Vagina (tissue), 2 donors: ENCODE data around the gene INPP5A.

ENCODE experiments used
- CTCF ChIP-seq, 3 experiments: fragments of 450-650 bp in 2 of 3; fragments of 200-600 bp in 1 of 3; sonication (generic) in 1 of 3; IDR thresholded peaks; one replicate each; pipeline ENCODE4 v1.5.1; 2017 to 2019; ENCODE audit warnings: antibody characterized with exemption in 3 of 3, mild to moderate bottlenecking in 2 of 3, moderate library complexity in 2 of 3
- POLR2A ChIP-seq, 2 donors: fragments of 450-650 bp; IDR thresholded peaks; one replicate each; pipeline ENCODE4 v1.6.1; 2017; ENCODE audit warnings: antibody characterized with exemption in 2 of 2, mild to moderate bottlenecking in 2 of 2, moderate library complexity in 2 of 2
- POLR2AphosphoS5 ChIP-seq, 2 donors: sonication (generic); formaldehyde crosslinking; IDR thresholded peaks; one replicate each; pipeline ENCODE4 v1.9.0; 2017; ENCODE audit warnings: antibody characterized with exemption in 2 of 2, mild to moderate bottlenecking in 2 of 2, low read depth in 1 of 2; ENCODE audit not compliant: insufficient read depth in 1 of 2

- TF ChIP-seq POLR2A (IDR thresholded peaks at IDR 0.05) (no peak), CTCF (IDR thresholded peaks at IDR 0.05) (no peak), POLR2AphosphoS5 (IDR thresholded peaks at IDR 0.05; ENCODE audit: insufficient read depth in 1 of 2, low read depth in 1 of 2) (no peak)
These were observed 40.4 kb upstream of the INPP5A start for GRCh38 chr10:132497063-132497680.
